Measurements from ENCODE around the gene MCRIP1.

GRCh38 chr17:81823820-81824550, 9.1 kb downstream of the MCRIP1 start:
- TF ChIP-seq, protein P1, sequence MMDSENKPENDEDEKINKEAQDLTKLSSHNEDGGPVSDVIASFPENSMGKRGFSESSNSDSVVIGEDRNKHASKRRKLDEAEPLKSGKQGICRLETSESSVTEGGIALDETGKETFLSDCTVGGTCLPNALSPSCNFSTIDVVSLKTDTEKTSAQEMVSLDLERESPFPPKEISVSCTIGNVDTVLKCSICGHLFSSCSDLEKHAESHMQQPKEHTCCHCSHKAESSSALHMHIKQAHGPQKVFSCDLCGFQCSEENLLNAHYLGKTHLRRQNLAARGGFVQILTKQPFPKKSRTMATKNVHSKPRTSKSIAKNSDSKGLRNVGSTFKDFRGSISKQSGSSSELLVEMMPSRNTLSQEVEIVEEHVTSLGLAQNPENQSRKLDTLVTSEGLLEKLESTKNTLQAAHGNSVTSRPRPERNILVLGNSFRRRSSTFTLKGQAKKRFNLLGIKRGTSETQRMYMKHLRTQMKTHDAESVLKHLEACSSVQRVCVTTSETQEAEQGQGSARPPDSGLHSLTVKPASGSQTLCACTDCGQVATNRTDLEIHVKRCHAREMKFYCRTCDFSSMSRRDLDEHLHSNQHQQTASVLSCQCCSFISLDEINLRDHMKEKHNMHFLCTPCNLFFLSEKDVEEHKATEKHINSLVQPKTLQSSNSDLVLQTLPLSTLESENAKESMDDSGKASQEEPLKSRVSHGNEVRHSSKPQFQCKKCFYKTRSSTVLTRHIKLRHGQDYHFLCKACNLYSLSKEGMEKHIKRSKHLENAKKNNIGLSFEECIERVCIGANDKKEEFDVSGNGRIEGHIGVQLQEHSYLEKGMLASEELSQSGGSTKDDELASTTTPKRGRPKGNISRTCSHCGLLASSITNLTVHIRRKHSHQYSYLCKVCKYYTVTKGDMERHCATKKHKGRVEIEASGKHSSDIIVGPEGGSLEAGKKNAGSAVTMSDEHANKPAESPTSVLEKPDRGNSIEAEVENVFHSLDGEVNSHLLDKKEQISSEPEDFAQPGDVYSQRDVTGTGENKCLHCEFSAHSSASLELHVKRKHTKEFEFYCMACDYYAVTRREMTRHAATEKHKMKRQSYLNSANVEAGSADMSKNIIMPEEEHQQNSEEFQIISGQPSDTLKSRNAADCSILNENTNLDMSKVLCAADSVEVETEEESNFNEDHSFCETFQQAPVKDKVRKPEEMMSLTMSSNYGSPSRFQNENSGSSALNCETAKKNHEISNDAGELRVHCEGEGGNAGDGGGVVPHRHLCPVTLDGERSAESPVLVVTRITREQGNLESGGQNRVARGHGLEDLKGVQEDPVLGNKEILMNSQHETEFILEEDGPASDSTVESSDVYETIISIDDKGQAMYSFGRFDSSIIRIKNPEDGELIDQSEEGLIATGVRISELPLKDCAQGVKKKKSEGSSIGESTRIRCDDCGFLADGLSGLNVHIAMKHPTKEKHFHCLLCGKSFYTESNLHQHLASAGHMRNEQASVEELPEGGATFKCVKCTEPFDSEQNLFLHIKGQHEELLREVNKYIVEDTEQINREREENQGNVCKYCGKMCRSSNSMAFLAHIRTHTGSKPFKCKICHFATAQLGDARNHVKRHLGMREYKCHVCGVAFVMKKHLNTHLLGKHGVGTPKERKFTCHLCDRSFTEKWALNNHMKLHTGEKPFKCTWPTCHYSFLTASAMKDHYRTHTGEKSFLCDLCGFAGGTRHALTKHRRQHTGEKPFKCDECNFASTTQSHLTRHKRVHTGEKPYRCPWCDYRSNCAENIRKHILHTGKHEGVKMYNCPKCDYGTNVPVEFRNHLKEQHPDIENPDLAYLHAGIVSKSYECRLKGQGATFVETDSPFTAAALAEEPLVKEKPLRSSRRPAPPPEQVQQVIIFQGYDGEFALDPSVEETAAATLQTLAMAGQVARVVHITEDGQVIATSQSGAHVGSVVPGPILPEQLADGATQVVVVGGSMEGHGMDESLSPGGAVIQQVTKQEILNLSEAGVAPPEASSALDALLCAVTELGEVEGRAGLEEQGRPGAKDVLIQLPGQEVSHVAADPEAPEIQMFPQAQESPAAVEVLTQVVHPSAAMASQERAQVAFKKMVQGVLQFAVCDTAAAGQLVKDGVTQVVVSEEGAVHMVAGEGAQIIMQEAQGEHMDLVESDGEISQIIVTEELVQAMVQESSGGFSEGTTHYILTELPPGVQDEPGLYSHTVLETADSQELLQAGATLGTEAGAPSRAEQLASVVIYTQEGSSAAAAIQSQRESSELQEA (IDR thresholded peaks at IDR 0.05; ENCODE audit: low read depth), result no peak
- TF ChIP-seq FOXK2 (conservative IDR thresholded peaks at IDR 0.05 in 1 of 2, IDR thresholded peaks at IDR 0.05 in 1 of 2; ENCODE audit: low read depth in 2 of 2) (no peak), ZBTB8A (IDR thresholded peaks at IDR 0.05; ENCODE audit: partially characterized antibody) (no peak)

All from K562 (cell line).